WI38 (cell line): ENCODE measurements around the gene COL12A1.

Experiments
- H3K4me3 ChIP-seq: 2 replicates; pipeline ENCODE4 v1.5.1; 2011; ENCODE audit warnings: low read depth, mild to moderate bottlenecking, control low read depth, low read length
- TF ChIP-seq, protein P1 (sequence below): IDR thresholded peaks from 2 replicates; pipeline ENCODE4 v1.5.1; 2012; ENCODE audit warnings: low read depth, mild to moderate bottlenecking, control low read depth, low read length

The COL12A1 gene

DNA sequence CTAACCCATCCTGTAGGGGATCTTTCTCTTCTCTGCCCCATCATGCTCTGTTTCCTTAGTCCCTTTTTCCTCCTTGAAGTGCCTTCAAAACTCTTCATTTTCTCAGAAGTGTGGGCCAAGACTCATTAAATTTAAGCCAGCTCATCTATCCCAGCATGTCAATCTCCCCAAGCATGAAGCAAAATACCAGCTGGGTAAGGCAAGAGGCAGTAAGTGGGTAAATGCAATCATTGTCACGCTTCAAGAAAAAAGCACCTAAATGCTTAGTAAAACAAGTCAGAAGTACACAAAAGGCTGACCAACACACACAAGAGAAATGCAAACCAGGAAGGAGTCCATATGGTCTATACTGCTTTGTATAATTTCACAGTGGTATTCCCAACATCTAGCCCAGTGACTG, 61.5 kb downstream of the COL12A1 start:
- TF ChIP-seq, protein P1, sequence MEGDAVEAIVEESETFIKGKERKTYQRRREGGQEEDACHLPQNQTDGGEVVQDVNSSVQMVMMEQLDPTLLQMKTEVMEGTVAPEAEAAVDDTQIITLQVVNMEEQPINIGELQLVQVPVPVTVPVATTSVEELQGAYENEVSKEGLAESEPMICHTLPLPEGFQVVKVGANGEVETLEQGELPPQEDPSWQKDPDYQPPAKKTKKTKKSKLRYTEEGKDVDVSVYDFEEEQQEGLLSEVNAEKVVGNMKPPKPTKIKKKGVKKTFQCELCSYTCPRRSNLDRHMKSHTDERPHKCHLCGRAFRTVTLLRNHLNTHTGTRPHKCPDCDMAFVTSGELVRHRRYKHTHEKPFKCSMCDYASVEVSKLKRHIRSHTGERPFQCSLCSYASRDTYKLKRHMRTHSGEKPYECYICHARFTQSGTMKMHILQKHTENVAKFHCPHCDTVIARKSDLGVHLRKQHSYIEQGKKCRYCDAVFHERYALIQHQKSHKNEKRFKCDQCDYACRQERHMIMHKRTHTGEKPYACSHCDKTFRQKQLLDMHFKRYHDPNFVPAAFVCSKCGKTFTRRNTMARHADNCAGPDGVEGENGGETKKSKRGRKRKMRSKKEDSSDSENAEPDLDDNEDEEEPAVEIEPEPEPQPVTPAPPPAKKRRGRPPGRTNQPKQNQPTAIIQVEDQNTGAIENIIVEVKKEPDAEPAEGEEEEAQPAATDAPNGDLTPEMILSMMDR = no peak
- no peak overlapping the region for H3K4me3 ChIP-seq

DNA sequence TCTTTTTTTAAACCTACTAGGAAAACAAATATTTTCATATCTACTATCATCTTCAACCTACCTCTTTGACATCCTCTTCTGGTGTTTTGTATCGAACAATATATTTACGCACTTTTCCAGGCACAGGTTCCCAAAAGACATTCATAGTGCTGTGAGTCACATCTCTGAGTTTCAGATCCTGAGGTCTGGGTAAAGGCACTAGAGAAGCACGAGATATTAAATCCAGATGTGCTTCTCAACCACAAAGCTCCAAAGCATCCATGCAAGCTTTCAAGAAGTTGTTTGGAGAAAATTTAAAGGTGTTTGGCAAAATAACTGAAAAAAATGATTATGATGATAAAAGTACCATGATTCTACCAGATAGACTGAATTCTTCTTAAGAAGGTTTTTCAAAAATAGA, 62.7 kb downstream of the COL12A1 start:
- no peak overlapping the region for H3K4me3 ChIP-seq
- TF ChIP-seq, protein P1 = no peak

DNA sequence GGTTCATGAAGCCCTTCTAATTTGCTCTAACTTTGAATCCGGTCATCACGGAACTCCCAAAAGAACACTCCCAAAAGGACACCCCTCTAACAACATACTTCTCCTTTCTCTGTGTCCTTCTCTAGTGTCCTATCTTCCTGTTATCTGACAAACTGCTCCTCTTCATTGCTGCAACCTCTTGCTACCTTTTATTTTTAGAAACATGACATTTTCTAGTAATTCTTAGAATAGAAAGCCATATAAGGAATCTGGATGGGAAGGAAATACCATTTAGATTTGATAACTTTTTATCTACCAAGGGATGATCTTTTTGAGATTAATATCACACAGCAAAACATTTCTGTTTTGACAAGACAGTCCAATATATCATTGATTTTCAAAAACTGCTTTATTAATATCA, 63.1 kb downstream of the COL12A1 start:
- TF ChIP-seq, protein P1 = no peak
- H3K4me3 ChIP-seq = no peak overlapping the region

DNA sequence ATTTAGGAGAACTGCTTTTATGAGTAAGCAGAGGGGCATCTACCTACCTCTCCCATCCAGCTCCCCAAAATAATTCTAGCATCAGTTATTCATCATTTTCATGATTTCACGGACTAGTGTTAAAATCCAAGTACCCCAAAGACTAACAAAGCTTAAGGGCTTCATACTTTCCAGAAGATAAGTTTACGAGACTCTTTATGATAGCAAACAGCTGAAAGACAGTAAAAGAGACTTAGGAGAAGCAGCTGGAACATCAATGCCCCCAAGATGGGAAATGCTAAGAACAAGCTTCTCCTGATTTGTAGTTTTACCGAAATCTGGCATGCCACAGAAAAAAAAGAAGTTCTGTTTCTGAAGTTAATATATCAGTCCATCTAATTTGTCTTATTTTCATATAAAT, 70.0 kb downstream of the COL12A1 start:
- TF ChIP-seq, protein P1 = no peak

DNA sequence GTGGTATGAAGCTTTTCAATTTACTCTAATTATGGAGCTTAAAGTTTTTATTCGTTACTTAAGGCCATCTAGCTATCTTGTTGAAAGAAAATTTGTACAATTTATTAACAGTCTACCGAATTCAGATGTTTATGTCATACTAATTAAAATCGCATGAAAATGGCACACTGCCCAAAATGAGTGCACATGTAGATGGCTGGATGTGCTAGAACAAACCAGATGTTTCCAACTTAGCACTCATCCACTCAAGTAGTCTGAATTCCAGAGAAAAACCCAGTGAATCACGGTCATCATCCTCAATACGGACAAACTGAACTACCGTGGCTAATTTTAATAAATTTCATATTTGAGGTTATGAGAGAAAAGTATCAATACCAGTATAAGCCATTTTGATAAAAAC, 70.4 kb downstream of the COL12A1 start:
- H3K4me3 ChIP-seq = no peak overlapping the region
- TF ChIP-seq, protein P1 = no peak

More for the DNA sequence above, 70.0 kb downstream of the COL12A1 start:
- H3K4me3 ChIP-seq = no peak overlapping the region

DNA sequence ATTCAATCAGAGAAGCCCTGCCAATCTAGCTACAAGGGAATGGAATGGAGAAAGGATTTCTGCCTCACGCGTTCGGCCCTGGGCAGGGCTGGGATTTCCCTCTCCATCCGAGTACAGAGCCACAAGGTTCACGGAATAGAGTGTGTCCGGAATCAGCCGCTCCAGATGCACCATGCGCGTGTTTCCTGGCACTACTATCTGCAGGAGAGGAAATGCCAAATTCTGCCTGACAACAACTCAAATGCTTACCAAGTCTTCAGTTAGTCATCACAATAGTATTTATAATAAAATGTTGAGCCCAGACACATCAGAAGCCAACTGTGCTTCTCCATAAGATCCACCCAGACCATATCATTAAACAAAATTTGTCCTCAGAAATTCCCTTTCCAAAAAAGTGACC, 75.1 kb downstream of the COL12A1 start:
- TF ChIP-seq, protein P1 = no peak
- H3K4me3 ChIP-seq = no peak overlapping the region

DNA sequence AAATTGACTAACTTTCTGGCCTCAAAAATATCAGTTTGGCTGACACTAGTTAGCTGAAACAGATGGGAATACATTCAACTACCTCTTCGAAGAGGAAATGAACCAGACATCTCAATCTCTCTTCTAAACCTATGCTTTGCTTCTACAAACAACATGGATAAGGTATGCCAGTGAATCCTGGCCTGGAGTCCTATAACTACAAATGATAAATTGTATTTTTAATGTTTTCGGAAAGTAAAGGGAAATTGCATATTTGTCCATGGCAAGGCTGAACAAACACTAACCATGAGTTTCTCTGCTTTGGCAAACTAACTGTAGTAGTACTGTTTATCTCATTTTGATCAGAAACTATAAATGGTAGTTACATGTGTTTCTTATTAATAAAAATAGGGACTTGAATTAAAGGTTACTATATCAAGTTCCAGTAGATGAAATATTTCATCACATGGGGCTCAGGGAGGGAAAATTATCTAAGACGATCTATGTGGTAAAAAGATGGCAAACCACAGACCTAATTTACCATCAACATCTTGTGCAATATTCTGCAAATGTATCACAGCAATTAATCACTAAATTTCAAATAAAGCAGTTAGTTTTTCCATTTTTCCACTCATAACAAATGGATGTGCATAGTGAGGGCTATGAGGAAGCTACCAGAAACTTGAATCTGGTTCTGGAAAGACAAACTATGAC, 76.8 kb downstream of the COL12A1 start:
- TF ChIP-seq, protein P1 = no peak
- no peak overlapping the region for H3K4me3 ChIP-seq
